Measurements from ENCODE around the gene ASCC3.

- TF ChIP-seq POLR2A (IDR thresholded peaks at IDR 0.05), result no peak
- TF ChIP-seq, protein P1, sequence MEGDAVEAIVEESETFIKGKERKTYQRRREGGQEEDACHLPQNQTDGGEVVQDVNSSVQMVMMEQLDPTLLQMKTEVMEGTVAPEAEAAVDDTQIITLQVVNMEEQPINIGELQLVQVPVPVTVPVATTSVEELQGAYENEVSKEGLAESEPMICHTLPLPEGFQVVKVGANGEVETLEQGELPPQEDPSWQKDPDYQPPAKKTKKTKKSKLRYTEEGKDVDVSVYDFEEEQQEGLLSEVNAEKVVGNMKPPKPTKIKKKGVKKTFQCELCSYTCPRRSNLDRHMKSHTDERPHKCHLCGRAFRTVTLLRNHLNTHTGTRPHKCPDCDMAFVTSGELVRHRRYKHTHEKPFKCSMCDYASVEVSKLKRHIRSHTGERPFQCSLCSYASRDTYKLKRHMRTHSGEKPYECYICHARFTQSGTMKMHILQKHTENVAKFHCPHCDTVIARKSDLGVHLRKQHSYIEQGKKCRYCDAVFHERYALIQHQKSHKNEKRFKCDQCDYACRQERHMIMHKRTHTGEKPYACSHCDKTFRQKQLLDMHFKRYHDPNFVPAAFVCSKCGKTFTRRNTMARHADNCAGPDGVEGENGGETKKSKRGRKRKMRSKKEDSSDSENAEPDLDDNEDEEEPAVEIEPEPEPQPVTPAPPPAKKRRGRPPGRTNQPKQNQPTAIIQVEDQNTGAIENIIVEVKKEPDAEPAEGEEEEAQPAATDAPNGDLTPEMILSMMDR (IDR thresholded peaks at IDR 0.05), result no peak
These were observed 74.8 kb downstream of the ASCC3 start for GRCh38 chr6:100806296-100806695.

All from testis (tissue), 2 donors.